Measurements from ENCODE around the gene ARRB1. TPM values are rescaled to one million over a fixed set of nuclear protein-coding genes. Genes with fewer than 3 reads are reported as not detected.
"Not testable (repeated sequence)": the region's sequence is repeated elsewhere in the genome, so short reads cannot be mapped to it uniquely, and the experiment has no call there.

The ARRB1 gene
- total and polyA plus RNA-seq, 10 donors, result 11.6 to 139 (median 78.1) TPM

DNA sequence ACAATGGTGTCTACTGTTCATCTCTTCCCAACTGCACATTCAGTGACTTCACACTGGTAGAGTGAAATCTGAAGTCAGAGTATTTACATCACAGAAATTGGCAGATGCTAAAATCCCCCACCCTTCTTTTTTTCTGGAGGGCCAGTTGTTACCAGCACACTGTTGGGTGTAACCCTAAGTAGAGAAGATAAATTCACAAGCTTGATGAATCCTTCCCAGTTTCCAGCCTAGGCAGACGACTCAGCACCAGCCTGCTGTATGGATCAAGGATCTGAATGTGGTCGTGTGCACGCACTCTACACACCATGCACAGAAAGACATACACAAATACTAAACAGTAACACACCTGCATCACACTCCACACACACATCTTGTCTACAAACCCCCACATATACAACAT, 46.0 kb downstream of the ARRB1 start:
- TF ChIP-seq POLR2A (IDR thresholded peaks at IDR 0.05) (no peak), POLR2AphosphoS5 (IDR thresholded peaks at IDR 0.05) (no peak)
- TF ChIP-seq, protein P1, sequence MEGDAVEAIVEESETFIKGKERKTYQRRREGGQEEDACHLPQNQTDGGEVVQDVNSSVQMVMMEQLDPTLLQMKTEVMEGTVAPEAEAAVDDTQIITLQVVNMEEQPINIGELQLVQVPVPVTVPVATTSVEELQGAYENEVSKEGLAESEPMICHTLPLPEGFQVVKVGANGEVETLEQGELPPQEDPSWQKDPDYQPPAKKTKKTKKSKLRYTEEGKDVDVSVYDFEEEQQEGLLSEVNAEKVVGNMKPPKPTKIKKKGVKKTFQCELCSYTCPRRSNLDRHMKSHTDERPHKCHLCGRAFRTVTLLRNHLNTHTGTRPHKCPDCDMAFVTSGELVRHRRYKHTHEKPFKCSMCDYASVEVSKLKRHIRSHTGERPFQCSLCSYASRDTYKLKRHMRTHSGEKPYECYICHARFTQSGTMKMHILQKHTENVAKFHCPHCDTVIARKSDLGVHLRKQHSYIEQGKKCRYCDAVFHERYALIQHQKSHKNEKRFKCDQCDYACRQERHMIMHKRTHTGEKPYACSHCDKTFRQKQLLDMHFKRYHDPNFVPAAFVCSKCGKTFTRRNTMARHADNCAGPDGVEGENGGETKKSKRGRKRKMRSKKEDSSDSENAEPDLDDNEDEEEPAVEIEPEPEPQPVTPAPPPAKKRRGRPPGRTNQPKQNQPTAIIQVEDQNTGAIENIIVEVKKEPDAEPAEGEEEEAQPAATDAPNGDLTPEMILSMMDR (IDR thresholded peaks at IDR 0.05 in 8 of 11, conservative IDR thresholded peaks at IDR 0.05 in 3 of 11), result no peak
- H3K4me3 ChIP-seq, result peak overlapping the region in 6 of 8 donors; percentile 1 to 50 (median 26)
- H3K27me3 ChIP-seq (replicated peaks in 1 of 7), result no peaks in the 10 kb centered on the region
- H3K27ac ChIP-seq, result peak overlapping the region in 5 of 8 donors; percentile 61 to 75 (median 73)
- no peak for DNase-seq
- intact Hi-C loops (cut with DNase I; ENCODE audit: low total_unique reads), result no loop called here
- H3K4me1 ChIP-seq, result peaks cover 3 to 88% (median 42%) of the 10 kb centered on the region in 6 donors
- 58 to 82% (median 78%) methylated on average over 3 of the region's 3 CpGs for WGBS, 5 donors
- H3K36me3 ChIP-seq, result peaks cover 0 to 18% (median 0%) of the 10 kb centered on the region in 6 donors
- H3K9me3 ChIP-seq, result no peaks in the 10 kb centered on the region

DNA sequence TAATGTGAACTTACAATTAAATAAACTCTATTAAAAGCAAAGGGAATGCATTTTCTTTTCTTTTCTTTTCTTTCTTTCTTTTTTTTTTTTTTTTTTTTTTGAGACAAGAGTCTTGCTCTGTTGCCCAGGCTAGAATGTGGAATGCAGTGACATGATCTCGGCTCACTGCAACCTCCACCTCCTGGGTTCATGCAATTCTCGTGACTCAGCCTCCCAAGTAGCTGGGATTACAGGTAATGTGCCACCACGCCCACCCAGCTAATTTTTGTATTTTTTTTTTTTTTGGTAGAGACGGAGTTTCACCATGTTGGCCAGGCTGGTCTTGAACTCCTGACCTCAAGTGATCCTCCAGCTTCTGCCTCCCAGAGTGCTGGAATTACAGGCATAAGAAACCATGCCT, 46.5 kb downstream of the ARRB1 start:
- intact Hi-C loops (cut with DNase I; ENCODE audit: low total_unique reads); DNase-seq; H3K27me3 ChIP-seq (replicated peaks in 1 of 7); H3K9me3 ChIP-seq; H3K4me3 ChIP-seq: not testable (repeated sequence)
- peaks cover 0 to 13% (median 0%) of the 10 kb centered on the region in 6 donors for H3K36me3 ChIP-seq
- WGBS, 5 donors, result 62 to 82% (median 76%) methylated on average over 4 of the region's 4 CpGs
- peak overlapping the region in 3 of 8 donors; percentile 70 to 75 (median 74) for H3K27ac ChIP-seq
- H3K4me1 ChIP-seq, result peaks cover 3 to 83% (median 42%) of the 10 kb centered on the region in 6 donors

DNA sequence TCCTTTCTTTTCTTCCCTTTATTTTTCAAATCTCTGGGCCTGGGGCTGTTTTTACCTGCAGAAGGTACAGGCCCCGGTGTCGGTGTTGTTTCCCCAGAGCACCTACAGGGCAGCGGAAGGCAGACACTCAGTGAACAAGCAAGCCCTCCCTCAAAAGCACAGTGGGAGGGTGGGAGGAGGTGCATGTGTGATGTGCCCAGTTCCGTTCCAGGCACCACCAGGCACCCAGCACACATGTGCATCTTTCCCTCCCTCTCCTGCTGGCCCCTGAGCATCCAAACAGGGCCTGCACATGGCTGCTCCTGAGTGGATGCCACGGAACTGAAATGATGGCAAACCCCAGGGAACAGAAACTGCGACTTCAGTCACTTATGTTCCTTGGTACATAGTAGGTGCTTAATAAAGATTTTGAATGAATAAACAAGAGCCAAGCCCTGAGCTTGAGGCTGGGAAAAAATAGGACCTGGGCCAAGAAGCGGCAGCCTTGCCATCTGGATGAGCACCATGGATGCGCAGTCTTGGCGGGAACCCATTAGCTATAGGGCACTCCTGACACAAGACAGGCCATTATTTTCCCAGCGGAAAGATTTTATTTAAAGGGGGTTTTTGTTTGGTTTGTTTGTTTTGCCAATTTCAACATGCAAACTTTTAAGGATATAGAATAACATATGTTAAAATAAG, 47.8 kb downstream of the ARRB1 start:
- H3K27ac ChIP-seq, result no peak overlapping the region
- peaks cover 3 to 71% (median 36%) of the 10 kb centered on the region in 6 donors for H3K4me1 ChIP-seq
- no peak overlapping the region for H3K4me3 ChIP-seq
- no peaks in the 10 kb centered on the region for H3K27me3 ChIP-seq (replicated peaks in 1 of 7)
- no peaks in the 10 kb centered on the region for H3K36me3 ChIP-seq
- WGBS, 5 donors, result 89 to 95% (median 90%) methylated on average over 10 of the region's 10 CpGs
- no peaks in the 10 kb centered on the region for H3K9me3 ChIP-seq
- intact Hi-C loops (cut with DNase I; ENCODE audit: low total_unique reads), result no loop called here
- TF ChIP-seq, protein P1 (IDR thresholded peaks at IDR 0.05 in 8 of 11, conservative IDR thresholded peaks at IDR 0.05 in 3 of 11), result no peak
- no peak for DNase-seq

DNA sequence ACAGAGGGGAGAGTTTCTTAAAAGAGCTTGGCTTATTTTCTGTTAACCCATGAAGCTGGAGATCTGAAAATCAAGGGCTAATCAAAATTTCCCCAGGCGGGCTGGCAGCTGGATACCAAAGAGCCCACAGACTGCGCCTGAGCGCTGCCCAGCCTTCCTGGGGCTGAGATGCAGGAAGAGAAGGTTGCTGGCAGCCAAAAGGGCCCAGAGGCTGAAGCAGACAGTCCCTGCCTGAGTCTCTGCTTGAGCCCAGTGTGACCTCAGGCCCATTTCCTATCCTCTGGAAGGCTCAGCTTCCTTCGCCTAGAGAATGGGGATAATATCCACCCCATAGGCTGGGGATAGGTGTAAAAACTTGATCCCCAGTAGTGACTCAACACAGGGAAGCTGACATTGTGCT, 49.1 kb downstream of the ARRB1 start:
- Histone ChIP-seq H3K9me3 (no peaks in the 10 kb centered on the region), H3K4me1 (peaks cover 3 to 64% (median 28%) of the 10 kb centered on the region in 6 donors), H3K4me3 (no peak overlapping the region), H3K27ac (peak overlapping the region in 5 of 8 donors; percentile 31 to 68 (median 51)), H3K27me3 (replicated peaks in 1 of 7) (no peaks in the 10 kb centered on the region), H3K36me3 (no peaks in the 10 kb centered on the region)
- no peak for DNase-seq
- TF ChIP-seq, protein P1 (IDR thresholded peaks at IDR 0.05 in 8 of 11, conservative IDR thresholded peaks at IDR 0.05 in 3 of 11), result no peak
- TF ChIP-seq POLR2AphosphoS5 (IDR thresholded peaks at IDR 0.05), result no peak
- no peak for TF ChIP-seq POLR2A (IDR thresholded peaks at IDR 0.05)
- intact Hi-C loops (cut with DNase I; ENCODE audit: low total_unique reads), result no loop called here
- WGBS, 5 donors, result 53 to 69% (median 62%) methylated on average over 3 to 4 of the region's 4 CpGs

Measured in spleen (tissue), 11 donors.